Keratinocyte (primary cell): ENCODE results near the gene CCT8L2. TPM values are rescaled to one million over a fixed set of nuclear protein-coding genes. Genes with fewer than 3 reads are reported as not detected.
"Not testable (repeated sequence)": the region's sequence is repeated elsewhere in the genome, so short reads cannot be mapped to it uniquely, and the experiment has no call there.

Source experiments
- DNase-seq: peaks from one replicate; pipeline ENCODE4 v3.0.0-alpha.2; 2011; ENCODE audit warnings: low read depth, missing footprints, low spot score
- FAIRE-seq: peaks from 2 replicates; lab custom pipeline; 2011; peaks lifted over from hg19 to GRCh38; lab: Jason Lieb, UNC
- H2AFZ ChIP-seq: 2 replicates; pipeline ENCODE4 v1.6.0; 2012; ENCODE audit warnings: low read length, control low read depth, inconsistent platforms; ENCODE audit not compliant: control insufficient read depth
- H3K27ac ChIP-seq: 2 replicates; pipeline ENCODE4 v1.5.1; 2011; ENCODE audit warnings: low read length; ENCODE audit not compliant: control insufficient read depth, insufficient read depth
- H3K27me3 ChIP-seq: 3 replicates; pipeline ENCODE4 v1.6.0; 2011; ENCODE audit warnings: low read length; ENCODE audit not compliant: control insufficient read depth, insufficient read depth; ENCODE audit errors: extremely low read depth
- H3K36me3 ChIP-seq, 2 experiments: 2 replicates in 1 of 2; 3 replicates in 1 of 2; pipeline ENCODE4 v1.5.1; 2011; ENCODE audit warnings: low read length in 2 of 2, mild to moderate bottlenecking in 1 of 2; ENCODE audit not compliant: control insufficient read depth in 2 of 2, insufficient read depth in 2 of 2; ENCODE audit errors: extremely low read depth in 1 of 2
- H3K4me1 ChIP-seq: 3 replicates; pipeline ENCODE4 v1.5.1; 2011; ENCODE audit warnings: low read length; ENCODE audit not compliant: control insufficient read depth, insufficient read depth; ENCODE audit errors: extremely low read depth
- H3K4me2 ChIP-seq: 3 replicates; pipeline ENCODE4 v1.6.0; 2011; ENCODE audit warnings: low read depth, low read length; ENCODE audit not compliant: control insufficient read depth, insufficient read depth; ENCODE audit errors: extremely low read depth
- H3K4me3 ChIP-seq, 3 experiments: fragments of 200-600 bp in 1 of 3; sonication (generic) in 1 of 3; 2 replicates in 2 of 3; 3 replicates in 1 of 3; pipeline ENCODE4 v1.5.1; 2011 to 2016; ENCODE audit warnings: low read length in 3 of 3, mild to moderate bottlenecking in 3 of 3, control low read depth in 2 of 3, inconsistent platforms in 1 of 3, low read depth in 1 of 3, mixed read lengths in 1 of 3, mixed run types in 1 of 3, moderate library complexity in 1 of 3; ENCODE audit not compliant: control insufficient read depth in 2 of 3, insufficient read depth in 2 of 3; ENCODE audit errors: extremely low read depth in 1 of 3
- H3K79me2 ChIP-seq: 2 replicates; pipeline ENCODE4 v1.6.0; 2012; ENCODE audit warnings: low read length; ENCODE audit not compliant: control insufficient read depth, insufficient read depth
- H3K9ac ChIP-seq: 3 replicates; pipeline ENCODE4 v1.6.0; 2011; ENCODE audit warnings: low read length; ENCODE audit not compliant: control insufficient read depth, insufficient read depth; ENCODE audit errors: extremely low read depth
- H3K9me1 ChIP-seq: 3 replicates; pipeline ENCODE4 v1.6.0; 2011; ENCODE audit warnings: low read length; ENCODE audit not compliant: control insufficient read depth, insufficient read depth; ENCODE audit errors: extremely low read depth
- H3K9me3 ChIP-seq: 2 replicates; pipeline ENCODE4 v1.5.1; 2012; ENCODE audit warnings: low read depth, low read length; ENCODE audit not compliant: control insufficient read depth
- H4K20me1 ChIP-seq: 3 replicates; pipeline ENCODE4 v1.6.0; 2011; ENCODE audit warnings: low read length; ENCODE audit not compliant: control insufficient read depth, insufficient read depth; ENCODE audit errors: extremely low read depth
- EZH2 ChIP-seq: IDR thresholded peaks from one replicate; pipeline ENCODE4 v1.6.1; 2012; ENCODE audit warnings: inconsistent platforms, mild to moderate bottlenecking, low read length, moderate library complexity
- dilution Hi-C: fragments of 300-500 bp; cut with MboI; formaldehyde crosslinking; loops from one replicate; pipeline ENCODE4 v1.7.0; 2020; ENCODE audit warnings: low sequenced_read_pairs; ENCODE audit not compliant: extremely low pct_ligation_motif_present
- polyA plus RNA-seq, 5 experiments: library from polyadenylated mRNA; depleted of rRNA in 3 of 5; stranded (reverse) in 3 of 5; stranded (forward) in 1 of 5; unstranded in 1 of 5; fragments of >200 nt; gene quantifications; 1 replicate in 1 of 5; 2 replicates in 3 of 5; 3 replicates in 1 of 5; pipeline versions ENCODE4 v1.2.1 to v1.2.3, GENCODE V29; 2011 to 2012; ENCODE audit warnings: missing spikeins in 2 of 5, low read depth in 1 of 5, low replicate concordance in 1 of 5
- TF ChIP-seq, protein P1 (sequence below), 3 experiments: IDR thresholded peaks in 1 of 3; conservative IDR thresholded peaks in 1 of 3; optimal IDR thresholded peaks in 1 of 3; 2 replicates in 2 of 3; 3 replicates in 1 of 3; pipeline versions ENCODE3 to v1.5.1; 2011; ENCODE audit warnings: low read length in 3 of 3, mild to moderate bottlenecking in 3 of 3, moderate library complexity in 2 of 3, control low read depth in 1 of 3, inconsistent platforms in 1 of 3; ENCODE audit not compliant: insufficient read depth in 2 of 3; ENCODE audit errors: extremely low read depth in 1 of 3

CCT8L2 gene
- polyA plus RNA-seq, 1 donor (not counting 4 experiments of a cell fraction or from before 2014, with no cell fraction given), result not detected

DNA sequence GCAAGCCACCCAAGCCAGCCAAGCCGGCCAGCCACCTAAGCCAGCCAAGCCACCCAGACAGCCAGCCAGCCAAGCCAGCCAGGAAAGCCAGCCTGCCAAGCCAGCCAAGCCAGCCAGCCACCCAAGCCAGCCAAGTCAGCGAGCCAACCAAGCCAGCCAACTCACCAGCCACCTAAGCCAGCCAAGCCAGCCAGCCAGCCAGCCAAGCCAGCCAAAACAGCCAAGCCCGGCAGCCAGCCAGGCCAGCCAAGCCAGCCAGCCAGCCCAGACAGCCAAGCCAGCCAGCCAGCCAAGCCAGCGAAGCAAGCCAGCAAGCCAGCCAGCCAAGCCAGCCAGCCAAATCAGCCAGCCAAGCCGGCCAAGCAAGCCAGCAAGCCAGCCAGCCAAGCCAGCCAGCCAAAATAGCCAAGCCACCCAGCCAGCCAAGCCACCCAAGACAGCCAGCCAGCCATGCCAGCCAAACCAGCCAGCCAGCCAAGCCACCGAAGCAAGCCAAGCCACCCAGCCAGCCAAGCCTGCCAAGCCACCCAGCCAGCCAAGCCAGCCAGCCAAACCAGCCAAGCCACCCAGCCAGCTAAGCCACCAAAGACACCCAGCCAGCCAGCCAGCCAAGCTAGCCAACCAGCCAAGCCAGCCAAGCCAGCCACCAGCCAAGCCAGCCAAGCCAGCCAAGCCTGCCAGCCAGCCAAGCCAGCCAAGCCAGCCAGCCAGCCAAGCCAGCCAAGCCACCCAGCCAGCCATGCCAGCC, 27.6 kb downstream of the CCT8L2 start:
- H3K9ac ChIP-seq, H3K36me3 ChIP-seq, H3K9me3 ChIP-seq, H3K27ac ChIP-seq, H3K9me1 ChIP-seq, dilution Hi-C loops, H4K20me1 ChIP-seq, H3K4me1 ChIP-seq, H3K4me3 ChIP-seq, FAIRE-seq, H3K4me2 ChIP-seq, H3K79me2 ChIP-seq, H2AFZ ChIP-seq, H3K27me3 ChIP-seq, DNase-seq: not testable (repeated sequence)

- Histone ChIP-seq H3K9ac (no peak overlapping the region), H4K20me1 (no peaks in the 10 kb centered on the region), H3K9me3 (peaks cover 2% of the 10 kb centered on the region), H3K4me3 (no peak overlapping the region), H3K4me2 (no peak overlapping the region), H2AFZ (no peak overlapping the region), H3K27me3 (no peaks in the 10 kb centered on the region), H3K36me3 (no peaks in the 10 kb centered on the region), H3K27ac (no peak overlapping the region), H3K9me1 (no peaks in the 10 kb centered on the region), H3K79me2 (no peaks in the 10 kb centered on the region), H3K4me1 (no peaks in the 10 kb centered on the region)
- no peak for TF ChIP-seq EZH2
- TF ChIP-seq, protein P1, sequence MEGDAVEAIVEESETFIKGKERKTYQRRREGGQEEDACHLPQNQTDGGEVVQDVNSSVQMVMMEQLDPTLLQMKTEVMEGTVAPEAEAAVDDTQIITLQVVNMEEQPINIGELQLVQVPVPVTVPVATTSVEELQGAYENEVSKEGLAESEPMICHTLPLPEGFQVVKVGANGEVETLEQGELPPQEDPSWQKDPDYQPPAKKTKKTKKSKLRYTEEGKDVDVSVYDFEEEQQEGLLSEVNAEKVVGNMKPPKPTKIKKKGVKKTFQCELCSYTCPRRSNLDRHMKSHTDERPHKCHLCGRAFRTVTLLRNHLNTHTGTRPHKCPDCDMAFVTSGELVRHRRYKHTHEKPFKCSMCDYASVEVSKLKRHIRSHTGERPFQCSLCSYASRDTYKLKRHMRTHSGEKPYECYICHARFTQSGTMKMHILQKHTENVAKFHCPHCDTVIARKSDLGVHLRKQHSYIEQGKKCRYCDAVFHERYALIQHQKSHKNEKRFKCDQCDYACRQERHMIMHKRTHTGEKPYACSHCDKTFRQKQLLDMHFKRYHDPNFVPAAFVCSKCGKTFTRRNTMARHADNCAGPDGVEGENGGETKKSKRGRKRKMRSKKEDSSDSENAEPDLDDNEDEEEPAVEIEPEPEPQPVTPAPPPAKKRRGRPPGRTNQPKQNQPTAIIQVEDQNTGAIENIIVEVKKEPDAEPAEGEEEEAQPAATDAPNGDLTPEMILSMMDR (optimal IDR thresholded peaks at IDR 0.05 in 1 of 3, IDR thresholded peaks at IDR 0.05 in 1 of 3, conservative IDR thresholded peaks at IDR 0.05 in 1 of 3; ENCODE audit: extremely low read depth in 1 of 3, insufficient read depth in 2 of 3, low read length in 3 of 3), result no peak
- dilution Hi-C loops, result no loop called here
- FAIRE-seq (no peak), DNase-seq (no peak)
These were observed 28.8 kb downstream of the CCT8L2 start for GRCh38 chr22:16563555-16564520.
